Panc1 (cell line): ENCODE data around the gene MARVELD3. TPM values are rescaled to one million over a fixed set of nuclear protein-coding genes. Genes with fewer than 3 reads are reported as not detected.

Experiments used
- ATAC-seq: fragments of 200-7000 bp; cut with Tn5 transposase; 2 replicates; pipeline ENCODE4 v1.9.1; 2020; ENCODE audit warnings: mild to moderate bottlenecking, moderate library complexity
- BruUV-seq: library from RNA; stranded (reverse); fragments of 400-500 nt; replicated peaks from 2 replicates; lab custom pipeline; 2021; lab: Mats Ljungman, UMichigan
- CTCF ChIA-PET: fragments of 300-600 bp; sonication (Branson Sonifier 250); formaldehyde crosslinking; loops from one replicate; lab custom pipeline; 2022; ENCODE audit warnings: antibody characterized with exemption; lab: Charles Lee
- POLR2A ChIA-PET: fragments of 300-600 bp; sonication (Branson Sonifier 250); formaldehyde crosslinking; loops from one replicate; lab custom pipeline; 2022; ENCODE audit warnings: antibody characterized with exemption; lab: Charles Lee
- DNase-seq: peaks from one replicate; pipeline ENCODE4 v3.0.0-alpha.2; 2010; ENCODE audit warnings: low read depth, low spot score
- H3K27ac ChIP-seq: 2 replicates; pipeline ENCODE4 v1.5.1; 2011; ENCODE audit warnings: mild to moderate bottlenecking, low read length, inconsistent platforms
- H3K27me3 ChIP-seq: fragments of 200-500 bp; sonication (Bioruptor generic); 2 replicates; pipeline ENCODE4 v1.6.0; 2014; ENCODE audit warnings: low read length, inconsistent platforms; ENCODE audit not compliant: control insufficient read depth, insufficient read depth
- H3K36me3 ChIP-seq: fragments of 200-500 bp; sonication (Bioruptor generic); 2 replicates; pipeline ENCODE4 v1.5.1; 2014; ENCODE audit warnings: inconsistent platforms, mild to moderate bottlenecking, low read length, moderate library complexity; ENCODE audit not compliant: control insufficient read depth, insufficient read depth
- H3K4me1 ChIP-seq: 2 replicates; pipeline ENCODE4 v1.5.1; 2011; ENCODE audit warnings: inconsistent platforms, mild to moderate bottlenecking, low read length, moderate library complexity; ENCODE audit not compliant: control insufficient read depth, insufficient read depth
- H3K4me3 ChIP-seq, 2 experiments: 2 replicates each; pipeline ENCODE4 v1.5.1; 2011 to 2012; ENCODE audit warnings: low read depth in 2 of 2, low read length in 2 of 2, mild to moderate bottlenecking in 2 of 2, inconsistent platforms in 1 of 2, moderate library complexity in 1 of 2
- H3K9me3 ChIP-seq: fragments of 200-500 bp; sonication (Bioruptor generic); 2 replicates; pipeline ENCODE4 v1.5.1; 2014; ENCODE audit warnings: low read depth, mild to moderate bottlenecking, inconsistent platforms, low read length, moderate library complexity; ENCODE audit not compliant: control insufficient read depth, insufficient read depth
- POLR2AphosphoS5 ChIP-seq: IDR thresholded peaks from 2 replicates; pipeline ENCODE4 v1.6.1; 2012; ENCODE audit warnings: mild to moderate bottlenecking, low read depth, low read length, moderate library complexity
- SIN3A ChIP-seq: IDR thresholded peaks from 2 replicates; pipeline ENCODE4 v1.6.1; 2012; ENCODE audit warnings: low read depth, mild to moderate bottlenecking, low read length, moderate library complexity, borderline replicate concordance; ENCODE audit not compliant: insufficient read depth
- TCF7L2 ChIP-seq: IDR thresholded peaks from 2 replicates; pipeline ENCODE4 v1.6.1; 2011; ENCODE audit warnings: mild to moderate bottlenecking, low read depth, low read length, inconsistent platforms
- in situ Hi-C: cut with HindIII; loops from 2 replicates; pipeline ENCODE4 v1.10.0; 2016; ENCODE audit warnings: low sequenced_read_pairs, low pct_unique_long_range_greater_than_20kb
- intact Hi-C: fragments of 100-400 bp; cut with micrococcal nuclease; formaldehyde crosslinking; loops from one replicate; pipeline ENCODE4 v1.10.0; 2022; ENCODE audit not compliant: unreplicated experiment
- total RNA-seq: library from RNA; stranded (reverse); gene quantifications from one replicate; pipeline ENCODE4 v1.2.1, GENCODE V29; 2021; ENCODE audit not compliant: unreplicated experiment
- TF ChIP-seq, protein P1 (sequence below), 2 experiments: IDR thresholded peaks; 2 replicates each; pipeline ENCODE4 v1.6.1; 2011 to 2012; ENCODE audit warnings: low read depth in 2 of 2, control low read depth in 1 of 2, low read length in 1 of 2, mild to moderate bottlenecking in 1 of 2, moderate library complexity in 1 of 2; ENCODE audit not compliant: insufficient read depth in 1 of 2
- TF ChIP-seq, protein P2 (sequence below): fragments of 450-650 bp; IDR thresholded peaks from 2 replicates; pipeline ENCODE4 v1.5.1; 2017; ENCODE audit warnings: mild to moderate bottlenecking

The MARVELD3 gene
- total RNA-seq, 1 experiment from 2014 or later, result 0.08 TPM

GRCh38 chr16:71673582-71673973 is 47.6 kb downstream of the MARVELD3 start:
- peaks cover 14% of the 10 kb centered on the region for H3K36me3 ChIP-seq
- in situ Hi-C loops, result no loop called here
- H3K4me1 ChIP-seq, result no peaks in the 10 kb centered on the region
- TSS peak; percentile 21 for BruUV-seq
- no peak for DNase-seq
- TF ChIP-seq POLR2AphosphoS5 (no peak), SIN3A (no peak), TCF7L2 (no peak)
- TF ChIP-seq, protein P1, sequence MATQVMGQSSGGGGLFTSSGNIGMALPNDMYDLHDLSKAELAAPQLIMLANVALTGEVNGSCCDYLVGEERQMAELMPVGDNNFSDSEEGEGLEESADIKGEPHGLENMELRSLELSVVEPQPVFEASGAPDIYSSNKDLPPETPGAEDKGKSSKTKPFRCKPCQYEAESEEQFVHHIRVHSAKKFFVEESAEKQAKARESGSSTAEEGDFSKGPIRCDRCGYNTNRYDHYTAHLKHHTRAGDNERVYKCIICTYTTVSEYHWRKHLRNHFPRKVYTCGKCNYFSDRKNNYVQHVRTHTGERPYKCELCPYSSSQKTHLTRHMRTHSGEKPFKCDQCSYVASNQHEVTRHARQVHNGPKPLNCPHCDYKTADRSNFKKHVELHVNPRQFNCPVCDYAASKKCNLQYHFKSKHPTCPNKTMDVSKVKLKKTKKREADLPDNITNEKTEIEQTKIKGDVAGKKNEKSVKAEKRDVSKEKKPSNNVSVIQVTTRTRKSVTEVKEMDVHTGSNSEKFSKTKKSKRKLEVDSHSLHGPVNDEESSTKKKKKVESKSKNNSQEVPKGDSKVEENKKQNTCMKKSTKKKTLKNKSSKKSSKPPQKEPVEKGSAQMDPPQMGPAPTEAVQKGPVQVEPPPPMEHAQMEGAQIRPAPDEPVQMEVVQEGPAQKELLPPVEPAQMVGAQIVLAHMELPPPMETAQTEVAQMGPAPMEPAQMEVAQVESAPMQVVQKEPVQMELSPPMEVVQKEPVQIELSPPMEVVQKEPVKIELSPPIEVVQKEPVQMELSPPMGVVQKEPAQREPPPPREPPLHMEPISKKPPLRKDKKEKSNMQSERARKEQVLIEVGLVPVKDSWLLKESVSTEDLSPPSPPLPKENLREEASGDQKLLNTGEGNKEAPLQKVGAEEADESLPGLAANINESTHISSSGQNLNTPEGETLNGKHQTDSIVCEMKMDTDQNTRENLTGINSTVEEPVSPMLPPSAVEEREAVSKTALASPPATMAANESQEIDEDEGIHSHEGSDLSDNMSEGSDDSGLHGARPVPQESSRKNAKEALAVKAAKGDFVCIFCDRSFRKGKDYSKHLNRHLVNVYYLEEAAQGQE (IDR thresholded peaks at IDR 0.05; ENCODE audit: insufficient read depth in 1 of 2, low read depth in 2 of 2, low read length in 1 of 2), result no peak
- TF ChIP-seq, protein P2, sequence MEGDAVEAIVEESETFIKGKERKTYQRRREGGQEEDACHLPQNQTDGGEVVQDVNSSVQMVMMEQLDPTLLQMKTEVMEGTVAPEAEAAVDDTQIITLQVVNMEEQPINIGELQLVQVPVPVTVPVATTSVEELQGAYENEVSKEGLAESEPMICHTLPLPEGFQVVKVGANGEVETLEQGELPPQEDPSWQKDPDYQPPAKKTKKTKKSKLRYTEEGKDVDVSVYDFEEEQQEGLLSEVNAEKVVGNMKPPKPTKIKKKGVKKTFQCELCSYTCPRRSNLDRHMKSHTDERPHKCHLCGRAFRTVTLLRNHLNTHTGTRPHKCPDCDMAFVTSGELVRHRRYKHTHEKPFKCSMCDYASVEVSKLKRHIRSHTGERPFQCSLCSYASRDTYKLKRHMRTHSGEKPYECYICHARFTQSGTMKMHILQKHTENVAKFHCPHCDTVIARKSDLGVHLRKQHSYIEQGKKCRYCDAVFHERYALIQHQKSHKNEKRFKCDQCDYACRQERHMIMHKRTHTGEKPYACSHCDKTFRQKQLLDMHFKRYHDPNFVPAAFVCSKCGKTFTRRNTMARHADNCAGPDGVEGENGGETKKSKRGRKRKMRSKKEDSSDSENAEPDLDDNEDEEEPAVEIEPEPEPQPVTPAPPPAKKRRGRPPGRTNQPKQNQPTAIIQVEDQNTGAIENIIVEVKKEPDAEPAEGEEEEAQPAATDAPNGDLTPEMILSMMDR, result no peak
- H3K4me3 ChIP-seq, result no peak overlapping the region
- no peaks in the 10 kb centered on the region for H3K9me3 ChIP-seq
- intact Hi-C loops, result no loop called here
- ChIA-PET CTCF (interaction anchor here (0.6 kb wide), 1 partner anchor 11 kb away, joined by 8 read pairs; no protein-coding TSS in a partner anchor), POLR2A (no interaction called here)
- no peak for ATAC-seq
- H3K27me3 ChIP-seq, result no peaks in the 10 kb centered on the region
- no peak overlapping the region for H3K27ac ChIP-seq

GRCh38 chr16:71674229-71674628 is 48.2 kb downstream of the MARVELD3 start:
- ChIA-PET CTCF (no interaction called here), POLR2A (no interaction called here)
- Histone ChIP-seq H3K9me3 (no peaks in the 10 kb centered on the region), H3K36me3 (peaks cover 11% of the 10 kb centered on the region), H3K4me1 (no peaks in the 10 kb centered on the region), H3K27ac (no peak overlapping the region), H3K27me3 (no peaks in the 10 kb centered on the region), H3K4me3 (no peak overlapping the region)
- intact Hi-C loops, result no loop called here
- DNase-seq (no peak), ATAC-seq (no peak)
- no TSS peak for BruUV-seq
- TF ChIP-seq, protein P2, result no peak
- TF ChIP-seq TCF7L2 (no peak), SIN3A (no peak)
- in situ Hi-C loops, result no loop called here
